Peyer's patch (tissue), 4 donors: Measurements from ENCODE around the gene WHRN. TPM values are rescaled to one million over a fixed set of nuclear protein-coding genes. Genes with fewer than 3 reads are reported as not detected.

Experiments used
- DNase-seq, 3 donors: peaks; one replicate each; pipeline ENCODE4 v3.0.0-alpha.2; 2017 to 2019
- H3K27ac ChIP-seq, 4 donors: fragments of 200-600 bp; sonication (generic); one replicate each; pipeline ENCODE4 v1.5.1; 2016 to 2019
- H3K27me3 ChIP-seq, 2 donors: fragments of 200-600 bp; sonication (generic); one replicate each; pipeline ENCODE4 v1.5.1; 2019
- H3K36me3 ChIP-seq, 3 donors: fragments of 200-600 bp; sonication (generic); one replicate each; pipeline ENCODE4 v1.5.1; 2016 to 2019
- H3K4me1 ChIP-seq, 4 donors: fragments of 200-600 bp; sonication (generic); one replicate each; pipeline ENCODE4 v1.5.1; 2016 to 2019
- H3K4me3 ChIP-seq, 4 donors: fragments of 200-600 bp; sonication (generic); 1 replicate in 3 of 4; 2 replicates in 1 of 4; pipeline ENCODE4 v1.5.1; 2016 to 2019; ENCODE audit warnings: mild to moderate bottlenecking in 1 of 4
- H3K9me3 ChIP-seq, 4 donors: fragments of 200-600 bp; sonication (generic); one replicate each; pipeline ENCODE4 v1.5.1; 2016 to 2019; ENCODE audit warnings: mild to moderate bottlenecking in 1 of 4
- POLR2A ChIP-seq, 2 donors: fragments of 450-650 bp; IDR thresholded peaks; one replicate each; pipeline ENCODE4 v1.5.1; 2017; ENCODE audit warnings: antibody characterized with exemption in 2 of 2, mild to moderate bottlenecking in 2 of 2, moderate library complexity in 2 of 2
- total RNA-seq, 4 donors: library from RNA; depleted of rRNA; stranded (reverse); fragments of >200 nt; gene quantifications; one replicate each; pipeline ENCODE4 v1.1.0, GENCODE V29; 2016
- TF ChIP-seq, protein P1 (sequence below), 6 experiments: fragments of 450-650 bp in 4 of 6; fragments of 200-600 bp in 2 of 6; sonication (generic) in 1 of 6; IDR thresholded peaks; one replicate each; pipeline ENCODE4 v1.5.1; 2017 to 2019; ENCODE audit warnings: antibody characterized with exemption in 6 of 6, mild to moderate bottlenecking in 3 of 6, moderate library complexity in 1 of 6

WHRN gene
- total RNA-seq, 4 donors from 2014 or later, result 10.7 to 35.5 (median 15.3) TPM

DNA sequence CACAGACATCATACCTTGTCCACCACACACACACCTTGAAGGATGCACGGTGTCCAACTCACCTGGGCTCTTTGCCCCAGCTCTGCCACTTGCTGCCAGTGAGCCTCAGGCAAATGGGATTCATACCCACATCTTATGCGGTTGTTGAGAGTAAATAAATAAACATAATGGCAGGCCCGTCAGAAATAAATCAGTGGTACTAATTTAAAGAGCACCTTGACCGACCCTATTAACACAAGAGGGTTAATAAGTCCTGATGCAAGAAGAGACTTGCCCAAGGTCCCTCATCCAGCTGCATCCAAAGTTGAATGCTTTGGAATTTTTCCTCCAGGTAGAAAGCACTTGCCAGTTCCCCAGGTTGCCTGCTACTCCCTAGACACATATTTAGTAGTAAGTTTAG is 105.9 kb downstream of the WHRN start:
- Histone ChIP-seq H3K4me3 (no peak overlapping the region), H3K4me1 (peaks cover 0 to 44% (median 11%) of the 10 kb centered on the region in 4 donors), H3K27me3 (no peaks in the 10 kb centered on the region), H3K9me3 (no peaks in the 10 kb centered on the region), H3K27ac (no peak overlapping the region), H3K36me3 (no peaks in the 10 kb centered on the region)
- TF ChIP-seq, protein P1, sequence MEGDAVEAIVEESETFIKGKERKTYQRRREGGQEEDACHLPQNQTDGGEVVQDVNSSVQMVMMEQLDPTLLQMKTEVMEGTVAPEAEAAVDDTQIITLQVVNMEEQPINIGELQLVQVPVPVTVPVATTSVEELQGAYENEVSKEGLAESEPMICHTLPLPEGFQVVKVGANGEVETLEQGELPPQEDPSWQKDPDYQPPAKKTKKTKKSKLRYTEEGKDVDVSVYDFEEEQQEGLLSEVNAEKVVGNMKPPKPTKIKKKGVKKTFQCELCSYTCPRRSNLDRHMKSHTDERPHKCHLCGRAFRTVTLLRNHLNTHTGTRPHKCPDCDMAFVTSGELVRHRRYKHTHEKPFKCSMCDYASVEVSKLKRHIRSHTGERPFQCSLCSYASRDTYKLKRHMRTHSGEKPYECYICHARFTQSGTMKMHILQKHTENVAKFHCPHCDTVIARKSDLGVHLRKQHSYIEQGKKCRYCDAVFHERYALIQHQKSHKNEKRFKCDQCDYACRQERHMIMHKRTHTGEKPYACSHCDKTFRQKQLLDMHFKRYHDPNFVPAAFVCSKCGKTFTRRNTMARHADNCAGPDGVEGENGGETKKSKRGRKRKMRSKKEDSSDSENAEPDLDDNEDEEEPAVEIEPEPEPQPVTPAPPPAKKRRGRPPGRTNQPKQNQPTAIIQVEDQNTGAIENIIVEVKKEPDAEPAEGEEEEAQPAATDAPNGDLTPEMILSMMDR (IDR thresholded peaks at IDR 0.05), result no peak
- no peak for TF ChIP-seq POLR2A (IDR thresholded peaks at IDR 0.05)
- no peak for DNase-seq

DNA sequence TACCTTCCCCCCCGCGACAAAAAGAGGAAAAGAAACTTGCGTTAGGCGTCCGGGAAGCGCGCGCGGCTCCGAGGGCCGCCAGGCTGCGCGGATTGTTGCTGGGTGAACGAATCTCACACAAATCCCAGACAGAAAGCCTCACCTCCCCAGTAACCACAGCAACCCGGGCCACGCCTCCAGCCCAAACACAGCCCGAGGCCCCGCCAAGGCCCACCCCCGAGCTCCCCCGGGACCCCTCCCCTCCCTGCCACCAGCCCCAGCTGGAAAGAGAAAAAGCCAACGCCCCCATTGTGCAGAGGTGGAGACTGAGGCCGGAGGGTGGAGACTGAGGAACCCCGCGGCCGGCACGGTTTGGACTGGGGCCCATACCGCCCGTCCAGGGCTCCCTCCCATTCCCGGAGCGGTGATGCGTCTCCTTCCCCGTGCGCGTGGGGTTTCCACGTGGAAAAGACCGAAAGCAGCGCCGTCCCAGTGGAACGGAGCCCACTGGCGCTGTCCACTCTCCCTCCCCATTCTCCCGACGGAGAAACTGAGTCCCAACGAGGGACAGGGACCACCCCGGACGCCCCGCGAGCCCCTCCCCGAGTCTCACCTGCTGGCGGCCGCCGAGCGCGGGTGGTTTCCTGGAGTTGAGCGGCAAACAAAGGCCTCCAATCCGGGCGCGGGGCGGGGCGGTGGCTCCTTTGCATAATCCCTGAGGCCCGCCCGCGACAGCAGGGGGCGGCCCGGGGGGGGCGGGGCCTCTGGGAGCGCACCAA is 107.2 kb downstream of the WHRN start:
- Histone ChIP-seq H3K4me1 (peaks cover 0 to 55% (median 12%) of the 10 kb centered on the region in 4 donors), H3K27me3 (no peaks in the 10 kb centered on the region), H3K9me3 (no peaks in the 10 kb centered on the region), H3K27ac (peak overlapping the region; percentile 87 to 94 (median 90)), H3K4me3 (peak overlapping the region; percentile 78 to 90 (median 81)), H3K36me3 (no peaks in the 10 kb centered on the region)
- peak; percentile 78 to 86 for TF ChIP-seq POLR2A (IDR thresholded peaks at IDR 0.05)
- TF ChIP-seq, protein P1 (IDR thresholded peaks at IDR 0.05), result peak in 2 of 6 experiments; percentile 26 to 27
- peak; percentile 99 to 100 (median 99) for DNase-seq

DNA sequence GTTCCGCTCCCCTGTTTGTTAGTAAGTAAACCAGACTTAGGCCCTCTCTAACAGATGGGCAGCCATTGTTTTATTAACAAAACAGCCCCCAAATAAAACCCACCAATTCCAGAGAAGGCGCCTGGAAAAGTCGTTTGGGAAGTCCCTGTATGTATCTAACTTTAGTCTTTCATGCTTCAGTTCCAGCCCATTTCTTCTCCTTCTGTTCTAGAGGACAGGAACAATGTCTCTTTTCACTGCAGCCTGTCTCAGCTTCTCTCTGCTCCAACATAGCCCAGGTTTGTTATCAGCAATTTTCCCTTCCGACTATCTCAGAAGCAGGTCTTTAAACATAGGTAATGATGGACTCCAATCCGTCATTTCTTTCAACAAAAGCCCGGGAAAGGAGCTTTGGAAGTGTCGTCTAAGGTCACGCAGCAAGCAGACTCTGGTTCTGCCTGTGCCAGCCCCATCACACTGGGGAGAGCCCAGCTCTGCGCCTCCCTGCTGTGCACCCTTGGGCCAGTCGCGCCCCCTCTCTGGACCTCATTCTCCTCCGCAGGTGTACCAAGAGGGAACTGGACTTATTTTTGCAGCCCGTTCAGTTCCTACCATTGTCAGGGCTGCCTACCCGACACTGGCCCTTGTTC is 107.9 kb downstream of the WHRN start:
- peak overlapping the region; percentile 87 to 94 (median 90) for H3K27ac ChIP-seq
- TF ChIP-seq, protein P1 (IDR thresholded peaks at IDR 0.05), result no peak
- no peak for TF ChIP-seq POLR2A (IDR thresholded peaks at IDR 0.05)
- no peaks in the 10 kb centered on the region for H3K9me3 ChIP-seq
- no peaks in the 10 kb centered on the region for H3K27me3 ChIP-seq
- peak overlapping the region; percentile 78 to 90 (median 81) for H3K4me3 ChIP-seq
- no peaks in the 10 kb centered on the region for H3K36me3 ChIP-seq
- DNase-seq, result no peak
- peaks cover 0 to 59% (median 14%) of the 10 kb centered on the region in 4 donors for H3K4me1 ChIP-seq

DNA sequence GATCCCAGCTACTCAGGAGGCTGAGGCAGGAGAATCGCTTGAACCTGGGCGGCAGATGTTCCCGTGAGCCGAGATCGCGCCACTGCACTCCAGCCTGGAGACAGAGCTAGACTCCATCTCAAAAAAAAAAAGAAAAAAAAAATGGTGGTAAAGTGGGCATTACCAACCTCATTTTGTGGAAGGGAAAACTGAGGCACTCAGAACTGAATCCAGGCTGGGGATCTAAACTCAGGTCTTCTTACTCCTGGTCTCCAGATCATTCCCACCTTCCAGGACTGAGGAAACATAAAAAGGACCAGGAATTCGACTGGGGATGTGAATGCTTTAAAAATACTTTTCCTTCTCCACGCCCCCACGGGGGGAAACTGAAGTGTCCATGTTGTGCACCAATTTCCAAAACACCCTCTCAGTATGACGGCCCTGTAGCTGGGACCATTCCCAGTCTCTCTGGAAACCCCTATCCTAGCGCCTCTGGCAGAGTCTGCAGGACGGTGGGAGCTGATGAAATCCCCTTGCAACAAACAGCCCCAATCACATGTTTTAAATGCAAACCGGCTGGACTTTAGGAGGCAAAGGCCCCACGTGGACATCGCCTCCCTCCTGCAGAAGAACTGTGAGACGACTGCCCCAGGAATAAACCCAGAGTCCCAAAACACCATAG is 108.6 kb downstream of the WHRN start:
- Histone ChIP-seq H3K4me1 (peaks cover 0 to 63% (median 17%) of the 10 kb centered on the region in 4 donors), H3K27me3 (no peaks in the 10 kb centered on the region), H3K36me3 (no peaks in the 10 kb centered on the region), H3K4me3 (peak overlapping the region in 1 of 4 donors; percentile 78), H3K9me3 (no peaks in the 10 kb centered on the region), H3K27ac (peak overlapping the region; percentile 87 to 94 (median 90))
- no peak for TF ChIP-seq POLR2A (IDR thresholded peaks at IDR 0.05)
- TF ChIP-seq, protein P1 (IDR thresholded peaks at IDR 0.05), result no peak
- DNase-seq, result no peak

DNA sequence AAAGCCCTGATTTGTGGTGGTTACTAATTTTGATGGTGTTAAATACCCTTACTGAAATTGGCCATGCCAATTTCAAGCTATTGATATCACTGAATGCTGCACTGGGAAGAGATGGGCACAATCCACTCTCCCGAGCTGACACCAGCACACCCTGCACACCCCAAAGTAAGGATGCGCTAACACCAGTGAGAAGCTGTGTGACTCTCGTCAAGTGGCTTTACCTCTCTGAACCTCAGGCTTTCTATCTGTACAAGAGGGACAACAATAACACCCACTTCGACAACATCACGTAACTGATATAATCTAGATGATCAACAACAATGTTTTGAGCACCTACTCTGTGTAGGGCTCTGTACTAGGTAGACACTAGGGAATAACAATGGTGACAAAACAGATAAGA is 109.5 kb downstream of the WHRN start:
- Histone ChIP-seq H3K27ac (peak overlapping the region in 1 of 4 donors; percentile 94), H3K4me3 (no peak overlapping the region), H3K4me1 (peaks cover 0 to 58% (median 24%) of the 10 kb centered on the region in 4 donors), H3K36me3 (no peaks in the 10 kb centered on the region), H3K27me3 (no peaks in the 10 kb centered on the region), H3K9me3 (no peaks in the 10 kb centered on the region)
- DNase-seq, result no peak
- TF ChIP-seq, protein P1 (IDR thresholded peaks at IDR 0.05), result no peak
- TF ChIP-seq POLR2A (IDR thresholded peaks at IDR 0.05), result no peak
